ENCODE data around the gene VSIG10.
"Not testable (repeated sequence)": the region's sequence is repeated elsewhere in the genome, so short reads cannot be mapped to it uniquely, and the experiment has no call there.

VSIG10 gene

DNA sequence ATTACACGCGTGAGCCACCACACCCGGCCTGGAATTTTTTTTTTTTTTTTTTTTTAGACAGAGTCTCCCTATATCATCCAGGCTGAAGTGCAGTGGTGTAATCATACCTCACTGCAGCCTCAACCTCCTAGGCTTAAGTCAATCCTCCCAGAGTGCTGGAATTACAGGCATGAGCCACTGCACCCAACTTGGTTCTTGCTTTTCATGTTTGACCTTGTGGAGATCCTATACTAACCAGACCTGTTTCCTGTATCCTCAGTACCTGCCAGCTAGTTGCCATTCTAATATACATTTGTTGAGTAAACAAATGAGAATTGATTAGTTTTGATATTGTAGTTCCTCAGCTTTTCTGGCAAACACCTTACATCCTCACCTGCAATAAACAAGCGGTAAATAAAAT is 3.2 kb upstream of the VSIG10 start:
- no peak for DNase-seq (ENCODE audit: low spot score)

DNA sequence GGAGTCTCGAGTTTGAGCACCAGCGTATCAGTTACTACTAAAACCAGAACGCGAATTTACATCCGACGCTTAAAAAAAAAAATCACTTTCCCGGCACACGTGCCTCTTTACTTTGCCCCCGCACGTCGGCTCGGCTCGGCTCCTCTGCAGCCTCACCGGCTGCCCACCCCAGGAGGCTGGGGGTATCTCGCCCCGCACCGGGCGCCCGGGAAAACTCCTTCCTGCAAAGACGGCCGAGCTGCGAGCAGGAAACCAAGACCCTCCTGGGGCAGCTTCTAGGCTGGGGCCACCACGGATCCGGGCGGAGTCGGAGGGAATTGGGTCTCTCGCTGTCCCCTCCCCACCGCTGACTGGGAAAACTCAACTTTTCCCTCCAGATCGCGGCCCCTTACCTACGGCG is 610 bp downstream of the VSIG10 start:
- DNase-seq (ENCODE audit: low spot score), result no peak

DNA sequence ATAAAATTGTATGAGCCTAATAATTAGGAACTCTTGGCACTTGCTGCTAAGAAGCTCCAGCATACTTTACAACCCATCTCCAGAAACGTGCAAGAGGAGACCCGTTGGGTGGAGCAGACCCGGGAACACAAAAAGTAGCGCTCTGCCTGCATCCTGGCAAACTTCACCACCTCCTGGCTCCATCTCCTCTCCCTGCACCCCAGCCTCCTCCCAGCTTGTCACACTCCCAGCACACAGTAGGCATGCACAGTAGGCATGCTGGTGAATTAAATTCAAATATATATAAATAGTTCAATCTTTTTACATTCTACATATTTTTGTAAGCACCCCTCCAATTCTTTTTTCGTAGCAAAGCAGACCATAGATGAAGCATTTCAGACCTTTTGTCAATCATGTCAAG is 1.2 kb downstream of the VSIG10 start:
- DNase-seq (ENCODE audit: low spot score), result no peak

DNA sequence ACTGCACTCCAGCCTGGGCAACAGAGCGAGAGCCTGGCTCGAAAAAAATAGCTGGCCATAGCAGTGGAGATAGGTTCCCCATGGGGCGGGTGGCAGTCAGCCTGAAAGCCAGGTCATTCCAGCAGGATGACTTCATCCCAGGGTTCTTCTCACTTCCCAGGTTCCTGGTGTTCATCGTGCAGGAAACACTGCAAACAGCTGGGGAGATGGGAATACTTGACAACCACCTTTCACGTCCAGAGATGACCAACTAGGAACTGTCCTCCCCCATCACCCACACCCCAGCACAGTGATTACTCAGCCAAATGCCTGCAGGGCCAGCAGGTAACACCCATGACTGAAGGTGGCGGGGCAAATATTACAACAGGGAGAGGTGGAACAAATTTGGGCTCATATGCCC is 1.7 kb downstream of the VSIG10 start:
- no peak for DNase-seq (ENCODE audit: low spot score)

DNA sequence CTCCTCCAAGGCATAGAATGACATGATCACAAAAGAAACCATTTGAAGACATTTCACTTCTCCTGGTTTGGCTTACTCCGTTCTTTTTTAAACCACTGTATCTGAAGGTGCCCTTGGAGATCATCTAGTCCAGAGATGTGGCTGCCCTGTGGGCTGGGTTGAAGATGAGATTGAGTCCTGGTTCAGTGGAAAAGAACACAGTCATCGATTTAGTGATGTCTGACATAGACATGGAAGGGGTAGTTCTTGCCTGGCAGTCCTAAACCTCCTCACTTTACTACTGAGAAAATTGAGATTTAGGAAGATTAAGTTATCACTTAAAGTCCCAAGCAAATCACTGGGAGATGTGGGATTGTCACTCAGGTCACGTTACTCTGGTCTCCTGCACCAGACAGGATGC is 2.8 kb downstream of the VSIG10 start:
- no peak for DNase-seq (ENCODE audit: low spot score)

DNA sequence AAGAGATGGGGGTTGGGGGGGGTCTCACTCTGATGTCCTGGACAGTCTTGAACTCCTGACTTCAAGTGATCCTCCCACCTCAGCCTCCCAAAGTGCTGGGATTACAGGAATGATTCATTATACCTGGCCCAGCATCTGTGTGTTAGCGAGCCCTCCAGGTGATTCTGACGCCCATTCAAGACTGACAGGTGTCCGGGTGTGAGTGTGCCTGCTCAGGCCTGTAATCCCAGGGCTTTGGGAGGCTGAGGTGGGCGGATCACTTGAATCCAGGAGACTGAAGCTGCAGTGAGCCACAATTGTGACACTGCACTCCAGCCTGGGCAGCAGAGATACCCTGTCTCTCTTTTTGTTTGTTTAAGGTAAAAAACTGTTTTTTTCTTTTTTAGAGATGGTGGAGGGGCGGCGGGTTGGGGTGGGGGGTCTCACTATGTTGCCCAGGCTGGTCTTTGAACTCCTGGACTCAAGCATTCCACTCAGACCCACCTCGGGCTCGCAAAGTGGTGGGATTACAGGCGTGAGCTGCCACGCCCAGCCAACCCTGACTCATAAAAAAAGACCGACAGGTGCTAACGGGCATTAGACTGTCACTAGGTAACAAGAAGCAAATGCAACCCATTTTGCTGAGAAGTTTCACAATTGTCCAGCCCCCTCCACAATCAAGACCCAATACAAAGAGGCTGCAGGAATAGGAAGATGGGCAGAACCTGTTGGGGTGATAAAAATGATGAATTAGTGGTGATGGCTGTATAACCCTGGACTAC is 4.7 kb downstream of the VSIG10 start:
- DNase-seq (ENCODE audit: low spot score), result no peak

DNA sequence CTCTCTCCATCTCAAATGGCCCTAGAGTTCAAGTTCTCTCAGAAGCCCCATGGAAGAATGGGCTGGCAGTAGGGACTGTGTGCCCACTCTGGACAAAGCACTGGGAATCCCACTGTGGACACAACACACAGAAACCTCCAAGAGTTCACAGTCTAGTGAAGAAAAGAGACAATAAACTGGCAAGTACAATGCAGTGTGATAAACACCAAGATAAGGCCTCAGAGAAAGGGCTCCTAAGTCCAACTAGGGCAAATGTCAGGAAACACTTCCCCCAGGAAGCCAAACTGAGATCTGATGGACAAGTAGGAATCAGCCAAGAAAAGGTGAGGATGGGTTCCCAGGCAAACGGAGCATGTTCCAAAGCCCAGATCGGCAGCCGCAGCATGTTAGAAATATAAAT is 5.4 kb downstream of the VSIG10 start:
- no peak for DNase-seq (ENCODE audit: low spot score)

DNA sequence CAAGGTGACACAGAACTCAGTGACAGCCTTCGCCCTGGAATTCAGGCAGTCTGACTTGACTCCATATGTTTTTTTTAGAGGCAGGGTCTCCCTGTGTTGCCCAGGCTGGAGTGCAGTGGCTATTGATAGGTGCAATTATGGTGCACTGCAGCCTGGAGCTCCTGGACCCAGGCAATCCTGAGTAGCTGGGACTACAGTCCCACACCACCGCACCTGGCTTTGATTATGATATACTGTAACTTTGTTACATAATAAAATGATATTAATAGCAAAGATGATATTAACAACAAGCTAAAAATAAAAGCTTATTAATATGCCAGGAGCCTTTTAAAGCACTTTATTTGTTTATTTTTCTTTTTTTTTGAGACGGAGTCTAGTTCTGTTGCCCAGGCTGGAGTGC is 9.8 kb downstream of the VSIG10 start:
- no peak for DNase-seq (ENCODE audit: low spot score)

DNA sequence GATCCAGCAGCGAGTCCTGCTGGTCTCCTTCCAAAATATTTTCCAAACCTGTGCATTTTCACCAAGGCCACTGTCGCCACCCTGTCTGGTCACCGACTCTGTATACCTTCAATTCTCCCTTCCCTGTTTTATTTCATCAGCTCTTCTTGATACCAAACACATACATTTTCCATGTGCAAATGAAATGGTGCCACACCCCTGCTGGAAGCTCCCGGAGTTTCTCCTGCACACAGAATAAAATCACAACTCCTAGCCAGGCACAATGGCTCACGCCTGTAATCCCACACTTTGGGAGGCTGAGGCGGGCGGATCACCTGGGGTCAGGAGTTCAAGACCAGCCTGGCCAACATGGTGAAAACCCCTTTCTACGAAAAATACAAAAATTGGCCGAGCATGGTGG is 14.0 kb downstream of the VSIG10 start:
- DNase-seq (ENCODE audit: low spot score), result no peak

DNA sequence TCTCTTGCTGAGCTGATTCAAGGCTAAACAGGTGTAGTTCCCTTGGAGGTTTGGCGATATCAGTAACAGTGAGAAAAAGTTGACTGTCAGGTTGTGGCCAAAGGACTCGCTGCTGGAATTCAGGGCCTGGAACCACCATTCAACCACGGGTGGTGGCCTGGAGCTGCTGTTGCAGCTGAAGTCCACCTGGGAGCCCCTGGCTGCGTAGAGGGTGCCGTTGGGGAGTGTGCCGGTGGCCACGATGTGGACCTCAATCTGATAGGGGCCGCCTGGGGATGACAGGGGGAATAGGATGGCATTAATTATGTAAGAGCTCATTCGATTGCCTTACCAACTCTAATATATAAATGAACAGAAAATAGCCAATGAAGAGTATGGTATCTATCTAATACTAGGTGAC is 21.6 kb downstream of the VSIG10 start:
- no peak for DNase-seq (ENCODE audit: low spot score)

DNA sequence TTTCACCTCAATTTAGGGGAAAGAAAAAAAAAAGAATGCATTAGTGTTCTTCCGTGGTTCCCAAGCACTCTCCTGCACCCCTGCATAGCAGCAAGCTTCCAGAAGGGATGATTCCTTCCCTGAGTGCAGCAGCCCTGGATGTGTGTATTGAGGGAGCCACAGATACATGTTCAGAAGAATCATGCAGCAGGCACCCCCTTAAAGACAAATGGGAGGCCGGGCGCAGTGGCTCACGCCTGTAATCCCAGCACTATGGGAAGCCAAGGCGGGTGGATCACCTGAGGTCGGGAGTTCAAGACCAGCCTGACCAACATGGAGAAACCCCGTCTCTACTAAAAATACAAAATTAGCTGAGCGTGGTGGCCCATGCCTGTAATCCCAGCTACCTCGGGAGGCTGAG is 22.3 kb downstream of the VSIG10 start:
- DNase-seq (ENCODE audit: low spot score), result not testable (repeated sequence)

DNA sequence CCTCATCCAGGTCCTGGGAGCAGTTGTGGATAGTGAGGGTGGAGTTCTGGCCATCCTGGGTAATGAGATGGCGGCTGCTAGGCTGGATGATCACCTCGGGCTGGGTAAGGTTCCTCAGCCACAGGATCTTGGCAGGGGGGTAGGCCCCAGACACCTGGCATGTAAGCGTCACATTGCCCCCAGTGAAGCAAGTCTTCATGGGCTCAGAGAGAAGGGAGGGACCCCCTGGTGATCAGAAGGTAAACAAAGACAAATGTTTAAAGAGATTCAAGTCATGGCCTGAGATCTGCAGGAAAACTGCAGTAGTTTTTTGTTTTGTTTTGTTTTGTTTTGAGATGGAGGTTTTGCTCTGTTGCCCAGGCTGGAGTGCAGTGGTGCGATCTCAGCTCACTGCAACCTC is 30.0 kb downstream of the VSIG10 start:
- DNase-seq (ENCODE audit: low spot score), result no peak

DNA sequence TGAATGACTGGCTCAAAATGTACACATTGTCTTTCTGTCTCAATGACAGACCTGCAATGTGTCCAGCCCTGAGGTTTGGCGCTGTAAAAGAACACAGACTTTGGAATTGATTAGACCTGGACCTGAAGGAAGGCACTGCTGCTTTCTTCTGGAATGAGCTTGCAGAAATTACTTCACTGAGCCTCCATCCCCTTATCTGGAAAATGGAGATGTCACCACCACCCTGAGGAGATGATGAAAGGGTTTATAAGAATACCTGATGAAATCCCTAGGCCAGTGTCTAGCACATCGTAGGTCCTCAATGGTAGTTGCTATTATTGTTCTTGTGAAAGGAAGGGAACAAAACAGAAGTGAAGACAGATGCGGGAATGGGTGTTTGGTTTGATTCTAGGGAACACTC is 33.2 kb downstream of the VSIG10 start:
- DNase-seq (ENCODE audit: low spot score), result no peak

DNA sequence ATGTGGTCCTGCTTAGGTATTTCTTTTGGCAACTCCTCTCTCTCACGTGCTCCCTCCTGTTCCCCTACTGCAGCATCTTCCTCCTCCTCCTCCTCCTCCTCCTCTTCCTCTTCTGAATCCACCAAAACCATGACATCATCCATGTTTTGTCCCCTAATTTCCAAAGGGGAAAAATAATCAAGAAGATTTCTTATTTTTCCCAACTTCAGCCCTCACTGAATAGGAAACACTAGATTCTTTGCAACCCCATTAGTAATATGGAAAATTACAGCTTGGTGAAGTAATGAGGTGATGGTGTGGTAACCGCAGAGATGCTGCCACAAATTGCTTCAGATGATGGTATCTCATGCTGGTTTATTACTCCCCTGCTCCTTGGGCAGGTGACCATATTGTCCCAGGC is 35.4 kb downstream of the VSIG10 start:
- no peak for DNase-seq (ENCODE audit: low spot score)

DNA sequence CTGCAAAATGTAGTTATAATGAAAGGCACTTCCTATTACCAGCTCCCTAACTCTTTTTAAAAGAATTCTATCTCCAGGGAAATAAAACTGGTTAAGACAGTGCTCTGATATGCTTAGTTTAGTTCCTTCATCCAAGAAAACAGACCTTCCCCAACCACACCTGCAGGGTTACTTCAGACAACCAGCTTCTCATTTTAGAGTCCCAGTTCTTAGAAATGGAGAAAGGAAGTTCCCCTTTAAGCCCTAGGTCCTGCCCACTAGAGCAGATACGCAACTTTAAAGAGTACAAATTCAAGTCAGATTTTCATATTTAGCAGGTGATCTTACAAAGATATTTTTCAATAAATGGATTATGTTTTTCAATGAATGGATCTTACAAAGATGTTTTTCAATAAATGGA is 38.4 kb downstream of the VSIG10 start:
- no peak for DNase-seq (ENCODE audit: low spot score)

DNA sequence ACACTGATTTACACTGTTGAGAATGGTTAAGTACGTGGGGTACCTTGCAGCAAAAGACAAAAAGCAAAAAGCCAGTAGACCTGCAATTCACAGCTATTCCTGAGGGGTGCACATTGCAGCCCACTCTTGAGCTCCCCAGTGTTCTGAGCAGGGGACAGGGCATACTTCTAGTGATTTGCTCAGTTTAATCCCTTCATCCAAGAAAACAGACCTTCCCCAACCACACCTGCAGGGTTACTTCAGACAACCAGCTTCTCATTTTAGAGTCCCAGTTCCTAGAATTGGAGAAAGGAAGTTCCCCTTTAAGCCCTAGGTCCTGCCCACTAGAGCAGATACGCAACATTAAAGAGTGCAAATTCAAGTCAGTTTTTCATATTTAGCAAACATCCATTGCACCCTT is 39.2 kb downstream of the VSIG10 start:
- DNase-seq (ENCODE audit: low spot score), result no peak

DNA sequence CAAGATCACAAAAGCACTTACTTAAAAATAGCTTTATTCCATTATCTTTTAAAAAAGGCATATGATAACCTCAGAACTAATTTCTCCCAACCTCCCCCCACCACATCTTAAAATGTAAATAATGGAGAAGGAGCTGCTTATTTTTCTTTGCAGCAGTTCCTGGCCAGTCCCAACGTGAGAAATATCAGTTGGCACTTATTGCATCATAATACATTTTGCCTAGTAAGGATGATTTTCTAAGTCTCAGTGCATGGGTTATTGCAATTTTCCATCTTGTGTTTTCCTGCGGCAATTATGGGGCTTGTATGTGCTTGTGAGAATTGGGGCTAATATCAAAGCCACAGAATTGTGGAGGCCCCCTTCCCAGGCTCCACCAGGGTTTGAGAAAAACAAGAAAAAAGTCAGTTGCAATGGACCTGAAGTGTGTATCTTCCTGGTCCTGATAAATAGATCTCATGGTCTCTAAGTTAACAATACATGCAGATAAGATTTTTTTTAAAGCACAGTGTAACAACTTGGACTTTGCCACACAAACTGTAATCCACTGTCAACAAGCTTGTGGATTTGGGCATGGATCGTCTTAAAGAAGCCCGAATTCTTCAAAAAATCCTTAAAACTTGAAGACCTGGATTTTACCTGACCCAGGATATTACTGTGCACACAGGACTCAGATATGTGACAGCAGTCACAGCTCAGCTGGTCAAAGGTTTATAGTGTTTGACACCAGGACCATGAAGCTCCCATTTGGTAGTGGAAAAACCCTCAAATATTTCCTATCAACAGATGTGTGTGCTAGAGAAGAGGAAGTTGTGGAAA is 40.0 kb downstream of the VSIG10 start:
- DNase-seq (ENCODE audit: low spot score), result peak; percentile 43

DNA sequence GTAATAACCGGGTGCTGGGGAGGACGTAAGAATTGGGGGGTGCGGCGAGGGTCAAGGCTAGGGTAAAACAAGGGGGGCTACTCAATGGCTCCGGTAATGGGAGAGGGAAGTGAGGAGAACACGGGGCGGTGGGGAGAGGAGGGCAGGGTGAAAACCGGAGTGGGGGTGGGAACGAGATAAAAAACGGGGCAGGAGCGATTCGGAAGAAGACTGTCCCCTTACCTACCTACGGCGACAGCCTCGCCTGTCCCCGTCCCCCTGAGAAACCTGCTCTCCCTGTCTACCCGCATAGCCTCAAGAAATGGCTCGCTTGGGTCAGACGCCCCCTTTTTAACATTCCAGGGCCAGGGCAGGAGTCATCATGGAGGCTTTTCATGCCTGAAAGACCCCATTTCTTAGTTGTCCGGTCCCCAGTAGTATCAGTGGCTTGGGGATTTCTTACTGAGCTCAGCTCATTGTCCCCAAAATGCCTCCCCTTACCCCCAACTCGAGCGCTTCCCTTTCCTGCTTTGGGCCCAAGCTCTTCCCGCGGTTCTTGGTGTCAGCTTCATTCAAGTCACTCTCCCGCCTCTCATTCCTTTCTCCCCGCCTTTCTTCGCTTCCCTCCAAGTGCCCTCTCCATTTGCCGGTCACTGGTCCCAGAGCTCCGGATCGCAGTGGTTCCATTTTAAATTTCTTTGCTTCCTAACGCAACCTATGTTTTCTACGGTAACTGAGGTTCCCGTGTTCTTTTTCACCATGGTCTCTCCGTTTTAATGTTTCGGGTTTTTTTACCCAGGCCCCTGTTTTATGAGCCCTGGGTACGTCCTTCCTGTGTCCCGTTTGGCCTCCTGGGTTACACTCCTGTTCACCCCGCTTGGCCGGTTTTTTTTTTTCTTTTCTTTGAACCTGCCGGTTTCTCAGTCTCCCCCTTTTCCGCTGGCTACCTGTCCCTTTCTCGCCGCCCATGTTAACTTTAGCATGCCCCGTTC is 41.7 kb downstream of the VSIG10 start:
- DNase-seq (ENCODE audit: low spot score), result peak; percentile 34

DNA sequence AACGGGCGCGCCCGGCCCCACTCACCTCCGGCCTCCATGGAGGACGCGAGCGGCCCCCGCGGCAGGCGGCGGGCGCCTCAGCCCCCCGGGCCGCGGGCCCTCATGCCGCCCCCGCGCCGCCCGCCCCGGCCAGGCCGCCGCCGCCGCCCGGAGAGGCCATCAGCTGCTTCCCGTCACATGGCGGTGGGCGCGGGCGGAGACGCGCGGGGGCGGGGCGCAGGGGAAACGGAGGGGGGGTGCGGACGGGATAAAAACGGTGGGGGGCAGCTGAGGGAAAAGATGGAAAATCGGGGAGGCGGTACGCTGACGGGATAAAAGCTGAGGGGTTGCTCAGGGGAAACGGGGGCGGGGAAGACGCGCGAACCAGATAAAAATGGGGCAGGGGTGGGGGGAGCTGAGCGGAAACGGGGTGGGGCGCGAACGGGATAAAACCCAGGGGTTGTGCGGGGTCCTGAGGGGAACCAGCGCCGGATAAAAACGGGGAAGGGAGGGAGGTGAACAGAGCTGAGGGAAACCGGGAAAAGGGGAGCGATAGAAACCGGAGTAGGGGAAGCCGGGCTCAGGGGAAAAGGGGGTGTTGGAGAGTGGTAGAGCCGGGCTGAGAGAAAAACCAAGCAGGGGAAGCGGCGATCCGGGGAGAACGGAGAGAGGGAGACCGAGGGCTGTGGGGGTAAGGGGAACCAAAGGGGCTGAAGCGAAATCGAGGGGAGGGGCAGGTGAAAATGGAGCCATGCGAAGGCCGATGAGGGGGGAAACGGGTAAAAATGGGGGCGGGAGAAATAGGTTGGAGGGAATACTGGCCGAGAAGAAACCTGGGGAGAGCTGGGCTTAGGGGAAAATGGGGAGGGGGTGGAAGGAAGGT is 42.6 kb downstream of the VSIG10 start, which contains the start of gene WSB2:
TSS of gene WSB2 (minus strand) at position 169 of the 862 bp plus-strand sequence. CDS start at position 38, 131 bp downstream.
- peak; percentile 32 for DNase-seq (ENCODE audit: low spot score)

DNA sequence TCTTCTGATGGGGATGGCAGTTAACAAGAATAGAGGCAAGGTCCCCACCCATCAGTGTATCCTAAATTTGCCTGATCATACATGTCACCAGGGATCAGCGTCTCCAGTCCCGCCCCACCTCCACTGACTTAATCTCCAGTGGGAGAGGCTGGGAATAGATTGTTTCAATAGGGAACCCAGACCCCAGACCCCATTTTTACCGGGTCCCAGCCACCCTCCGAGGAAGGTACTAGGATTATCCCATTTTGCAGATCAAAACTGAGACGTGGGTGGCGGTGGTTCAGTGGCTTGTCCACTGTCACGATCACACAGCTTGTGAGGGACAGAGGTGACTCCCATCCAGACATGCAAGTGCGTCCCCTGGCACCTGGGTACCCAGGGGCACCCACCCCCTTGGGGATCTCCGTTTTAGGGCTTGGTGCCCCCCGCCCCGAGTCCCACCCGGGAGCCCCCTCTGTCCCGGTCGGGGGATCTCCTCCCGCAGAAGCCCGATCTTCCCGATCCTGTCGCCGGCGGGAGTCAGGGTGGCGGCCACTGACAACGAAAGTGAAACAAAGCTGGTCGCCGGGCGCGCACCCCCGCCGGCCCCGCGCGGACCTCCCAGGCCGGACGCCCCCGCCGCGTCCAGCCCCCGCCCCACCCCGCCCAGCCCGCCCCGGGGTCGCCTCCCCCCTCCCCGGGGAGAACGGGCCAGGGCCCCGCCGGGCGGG is 43.4 kb downstream of the VSIG10 start:
- DNase-seq (ENCODE audit: low spot score), result no peak
